HG03064 (cell line): ENCODE data around the gene GPR162.
"Not testable (repeated sequence)": the region's sequence is repeated elsewhere in the genome, so short reads cannot be mapped to it uniquely, and the experiment has no call there.

Source experiments
- ATAC-seq: cut with Tn5 transposase; IDR thresholded peaks from one replicate; pipeline ENCODE4 v1.9.1; 2021; ENCODE audit warnings: low read depth; ENCODE audit not compliant: unreplicated experiment

GPR162 gene

GRCh38 chr12:6851921-6852650 lies 30.5 kb downstream of the GPR162 start, which contains the start of gene USP5:
USP5 (plus strand) TSS chr12:6852150; CDS start chr12:6852180, 30 bp downstream.
- ATAC-seq, result peak; percentile 62

GRCh38 chr12:6852651-6853354 lies 31.2 kb downstream of the GPR162 start:
- no peak for ATAC-seq

- no peak for ATAC-seq
These were observed 32.0 kb downstream of the GPR162 start for GRCh38 chr12:6853626-6854025.

- no peak for ATAC-seq
These were observed 32.4 kb downstream of the GPR162 start for GRCh38 chr12:6854036-6854435.

- ATAC-seq, result no peak
These were observed 33.7 kb downstream of the GPR162 start for GRCh38 chr12:6855322-6855721.

- ATAC-seq, result no peak
These were observed 37.2 kb downstream of the GPR162 start for GRCh38 chr12:6858799-6859198.

GRCh38 chr12:6860116-6860515 lies 38.5 kb downstream of the GPR162 start:
- no peak for ATAC-seq

- ATAC-seq, result no peak
These were observed 39.3 kb downstream of the GPR162 start for GRCh38 chr12:6860942-6861341.

GRCh38 chr12:6861391-6861790 lies 39.8 kb downstream of the GPR162 start:
- ATAC-seq, result no peak

GRCh38 chr12:6863033-6863432 lies 41.4 kb downstream of the GPR162 start:
- no peak for ATAC-seq

- no peak for ATAC-seq
These were observed 42.1 kb downstream of the GPR162 start for GRCh38 chr12:6863586-6864321.

- not testable (repeated sequence) for ATAC-seq
These were observed 43.7 kb downstream of the GPR162 start for GRCh38 chr12:6865307-6865706.

- ATAC-seq, result no peak
These were observed 44.7 kb downstream of the GPR162 start for GRCh38 chr12:6866163-6866919.

GRCh38 chr12:6866920-6867412 lies 45.3 kb downstream of the GPR162 start:
- peak; percentile 14 for ATAC-seq

- peak; percentile 46 for ATAC-seq
These were observed 46.0 kb downstream of the GPR162 start, which contains the start of gene TPI1 for GRCh38 chr12:6867413-6868210. TPI1 (plus strand) TSS chr12:6867531; CDS start chr12:6867567, 36 bp downstream.

- ATAC-seq, result no peak
These were observed 46.8 kb downstream of the GPR162 start for GRCh38 chr12:6868211-6869048.

- no peak for ATAC-seq
These were observed 47.7 kb downstream of the GPR162 start for GRCh38 chr12:6869049-6870021.
